PC-9 (cell line): ENCODE data around the gene SH3BGRL3. TPM values are rescaled to one million over a fixed set of nuclear protein-coding genes. Genes with fewer than 3 reads are reported as not detected.

Experiments
- BruUV-seq: library from RNA; stranded (reverse); fragments of 400-500 nt; replicated peaks from 2 replicates; lab custom pipeline; 2021; lab: Mats Ljungman, UMichigan
- CTCF ChIA-PET: fragments of 300-600 bp; sonication (Branson Sonifier 250); formaldehyde crosslinking; loops from one replicate; lab custom pipeline; 2022; ENCODE audit warnings: antibody characterized with exemption; lab: Charles Lee
- POLR2A ChIA-PET: fragments of 300-600 bp; sonication (Branson Sonifier 250); formaldehyde crosslinking; loops from one replicate; lab custom pipeline; 2022; ENCODE audit warnings: antibody characterized with exemption; ENCODE audit not compliant: unreplicated experiment; lab: Charles Lee
- DNase-seq, 2 experiments: peaks; one replicate each; pipeline versions ENCODE4 v3.0.0 to v3.0.0-alpha.2; 2015 to 2022; ENCODE audit warnings: mixed read lengths in 1 of 2
- H2AFZ ChIP-seq: fragments of 200-600 bp; sonication (generic); 2 replicates; pipeline ENCODE4 v1.8.1; 2017; ENCODE audit warnings: antibody characterized with exemption
- H3F3A ChIP-seq: fragments of 200-600 bp; sonication (generic); 2 replicates; pipeline ENCODE4 v1.8.1; 2017; ENCODE audit warnings: antibody characterized with exemption, mild to moderate bottlenecking, low read depth; ENCODE audit not compliant: insufficient read depth
- H3K27ac ChIP-seq: fragments of 200-600 bp; sonication (generic); 2 replicates; pipeline ENCODE4 v1.6.1; 2016; ENCODE audit warnings: mixed run types
- H3K27me3 ChIP-seq: fragments of 200-600 bp; sonication (generic); 2 replicates; pipeline ENCODE4 v1.6.1; 2016; ENCODE audit warnings: low read depth, mixed run types; ENCODE audit not compliant: insufficient read depth
- H3K36me3 ChIP-seq: fragments of 200-600 bp; sonication (generic); 2 replicates; pipeline ENCODE4 v1.6.1; 2016; ENCODE audit warnings: low read depth, mixed run types
- H3K4me1 ChIP-seq: fragments of 200-600 bp; sonication (generic); replicated peaks from 2 replicates; pipeline ENCODE4 v1.6.1; 2016; ENCODE audit warnings: mixed run types; ENCODE audit not compliant: insufficient read depth
- H3K4me2 ChIP-seq: fragments of 200-600 bp; sonication (generic); 2 replicates; pipeline ENCODE4 v1.6.1; 2017; ENCODE audit warnings: mixed run types
- H3K4me3 ChIP-seq: fragments of 200-600 bp; sonication (generic); 2 replicates; pipeline ENCODE4 v1.6.1; 2016; ENCODE audit warnings: mixed run types
- H3K79me2 ChIP-seq: fragments of 200-600 bp; sonication (generic); 2 replicates; pipeline ENCODE4 v1.6.1; 2017; ENCODE audit warnings: low read depth, mixed run types
- H3K9me2 ChIP-seq: fragments of 200-600 bp; sonication (generic); 2 replicates; pipeline ENCODE4 v1.8.1; 2017; ENCODE audit warnings: mild to moderate bottlenecking; ENCODE audit not compliant: insufficient read depth
- H3K9me3 ChIP-seq: fragments of 200-600 bp; sonication (generic); 2 replicates; pipeline ENCODE4 v1.8.1; 2016; ENCODE audit warnings: low read depth; ENCODE audit not compliant: insufficient read depth
- H4K20me1 ChIP-seq: fragments of 200-600 bp; sonication (generic); 2 replicates; pipeline ENCODE4 v1.8.1; 2017; ENCODE audit not compliant: insufficient read depth
- CTCF ChIP-seq: fragments of 200-600 bp; sonication (generic); conservative IDR thresholded peaks from 2 replicates; pipeline ENCODE4 v1.6.1; 2017; ENCODE audit warnings: mixed run types, antibody characterized with exemption, mild to moderate bottlenecking, moderate library complexity
- EZH2 ChIP-seq: fragments of 200-600 bp; sonication (generic); IDR thresholded peaks from 2 replicates; pipeline ENCODE4 v1.8.0; 2017; ENCODE audit warnings: antibody characterized with exemption, low read depth
- intact Hi-C: fragments of 100-400 bp; cut with micrococcal nuclease; formaldehyde crosslinking; loops from one replicate; pipeline ENCODE4 v1.10.0; 2022; ENCODE audit not compliant: unreplicated experiment
- total RNA-seq: library from RNA; stranded (reverse); gene quantifications from 2 replicates; pipeline ENCODE4 v1.2.3, GENCODE V29; 2021

SH3BGRL3 gene
- total RNA-seq, 1 experiment from 2014 or later = 206 TPM

- no peaks in the 10 kb centered on the region for H3K36me3 ChIP-seq
- 0 out of 2 replicates have a peak, but pooled peaks cover 3% of the 10 kb centered on the region for H3F3A ChIP-seq
- H3K4me3 ChIP-seq = no peak overlapping the region
- POLR2A ChIA-PET = no interaction called here
- no peaks in the 10 kb centered on the region for H3K9me3 ChIP-seq
- CTCF ChIA-PET = no interaction called here
- no peak for TF ChIP-seq EZH2
- TF ChIP-seq CTCF = no peak
- DNase-seq = no peak
- H3K9me2 ChIP-seq = no peaks in the 10 kb centered on the region
- H3K27ac ChIP-seq = no peak overlapping the region
- H3K27me3 ChIP-seq = no peaks in the 10 kb centered on the region
- intact Hi-C loops = no loop called here
- BruUV-seq = no TSS peak
- H3K79me2 ChIP-seq = no peaks in the 10 kb centered on the region
- H2AFZ ChIP-seq = no peak overlapping the region
- no peak overlapping the region for H3K4me2 ChIP-seq
- H4K20me1 ChIP-seq = no peaks in the 10 kb centered on the region
- H3K4me1 ChIP-seq = no peaks in the 10 kb centered on the region
These were observed 50.4 kb downstream of the SH3BGRL3 start for GRCh38 chr1:26330276-26330675.

Other genes with a start within 250 kb of the SH3BGRL3 start
- gene SLC30A2, start 234.0 kb upstream of the SH3BGRL3 start, total RNA-seq = not detected in 2 replicates
- not detected in 2 replicates for gene TRIM63, start 212.5 kb upstream of the SH3BGRL3 start, total RNA-seq
- 7.6 and 8.4 TPM in 2 replicates for gene PDIK1L, start 168.3 kb upstream of the SH3BGRL3 start, total RNA-seq
- 0.23 TPM in 1 of 2 replicates, not detected in the other for gene FAM110D, start 121.0 kb upstream of the SH3BGRL3 start, total RNA-seq
- not detected in 2 replicates for gene C1orf232, start 111.1 kb upstream of the SH3BGRL3 start, total RNA-seq
- gene ZNF593, start 110.2 kb upstream of the SH3BGRL3 start, total RNA-seq = 37.0 and 55.9 TPM in 2 replicates
- not detected in 2 replicates for gene ZNF593OS, start 108.3 kb upstream of the SH3BGRL3 start, total RNA-seq
- 31.6 and 33.4 TPM in 2 replicates for gene CNKSR1, start 102.6 kb upstream of the SH3BGRL3 start, total RNA-seq
- gene CATSPER4, start 89.5 kb upstream of the SH3BGRL3 start, total RNA-seq = 0.24 TPM in 1 of 2 replicates, not detected in the other
- 34.0 and 42.5 TPM in 2 replicates for gene CEP85, start 45.9 kb upstream of the SH3BGRL3 start, total RNA-seq
- 57.2 and 59.9 TPM in 2 replicates for gene UBXN11, start 26.6 kb downstream of the SH3BGRL3 start, total RNA-seq
- 1.2 TPM in 1 of 2 replicates, not detected in the other for gene CD52, start 37.9 kb downstream of the SH3BGRL3 start, total RNA-seq
- gene CRYBG2, start 74.0 kb downstream of the SH3BGRL3 start, total RNA-seq = 21.7 and 24.6 TPM in 2 replicates
- not detected in 2 replicates for gene ZNF683, start 92.7 kb downstream of the SH3BGRL3 start, total RNA-seq
- not detected in 2 replicates for gene LIN28A, start 130.7 kb downstream of the SH3BGRL3 start, total RNA-seq
- 35.4 and 41.4 TPM in 2 replicates for gene DHDDS, start 152.2 kb downstream of the SH3BGRL3 start, total RNA-seq
- 515 and 629 TPM in 2 replicates for gene HMGN2, start 192.4 kb downstream of the SH3BGRL3 start, total RNA-seq
- gene RPS6KA1, start 249.7 kb downstream of the SH3BGRL3 start, total RNA-seq = 60.5 and 68.5 TPM in 2 replicates